SK-N-SH treated with all-trans-retinoic acid at 6 μM for 48 hours (cell line): ENCODE results near the gene ZNF212.

Source experiments
- ATAC-seq: fragments of 200-7000 bp; cut with Tn5 transposase; 3 replicates; pipeline ENCODE4 v1.9.1; 2020; ENCODE audit warnings: mild to moderate bottlenecking, moderate library complexity
- ARNTL ChIP-seq: fragments of 450-650 bp; formaldehyde crosslinking; IDR thresholded peaks from 2 replicates; pipeline ENCODE4 v1.5.0; 2020; ENCODE audit warnings: low read depth, mild to moderate bottlenecking, moderate library complexity, borderline replicate concordance
- BACH2 ChIP-seq: fragments of 250-450 bp; sonication (Bioruptor Pico); IDR thresholded peaks from 2 replicates; pipeline ENCODE4 v1.9.0; 2021; ENCODE audit warnings: mild to moderate bottlenecking, borderline replicate concordance
- CREB5 ChIP-seq: fragments of 250-450 bp; sonication (Bioruptor Pico); IDR thresholded peaks from 2 replicates; pipeline ENCODE4 v1.5.1; 2020; ENCODE audit warnings: low read depth, mild to moderate bottlenecking, moderate library complexity
- CSDC2 ChIP-seq: fragments of 250-450 bp; sonication (Bioruptor Pico); IDR thresholded peaks from 2 replicates; pipeline ENCODE4 v1.5.0; 2020; ENCODE audit warnings: mild to moderate bottlenecking, moderate library complexity
- CSRNP3 ChIP-seq: fragments of 250-450 bp; sonication (Bioruptor Pico); IDR thresholded peaks from 2 replicates; pipeline ENCODE4 v1.5.1; 2021; ENCODE audit warnings: mild to moderate bottlenecking, moderate library complexity
- ESRRG ChIP-seq: fragments of 250-450 bp; sonication (Bioruptor Pico); IDR thresholded peaks from 2 replicates; pipeline ENCODE4 v1.6.1; 2021; ENCODE audit warnings: mild to moderate bottlenecking
- ISL1 ChIP-seq: fragments of 250-450 bp; sonication (Bioruptor Pico); IDR thresholded peaks from 2 replicates; pipeline ENCODE4 v2.1.2; 2022; ENCODE audit warnings: mild to moderate bottlenecking, moderate library complexity
- OSR1 ChIP-seq: fragments of 250-450 bp; sonication (Bioruptor Pico); IDR thresholded peaks from 2 replicates; pipeline ENCODE4 v1.8.0; 2022; ENCODE audit warnings: moderate library complexity, mild to moderate bottlenecking, inconsistent platforms
- PATZ1 ChIP-seq: fragments of 250-450 bp; sonication (Bioruptor Pico); IDR thresholded peaks from 2 replicates; pipeline ENCODE4 v1.8.0; 2020; ENCODE audit warnings: mild to moderate bottlenecking, moderate library complexity, borderline replicate concordance
- PPARA ChIP-seq: fragments of 250-450 bp; sonication (Bioruptor Pico); IDR thresholded peaks from 2 replicates; pipeline ENCODE4 v1.5.0; 2020; ENCODE audit warnings: mild to moderate bottlenecking, borderline replicate concordance
- RARB ChIP-seq: fragments of 250-450 bp; sonication (Bioruptor Pico); IDR thresholded peaks from 2 replicates; pipeline ENCODE4 v1.8.0; 2021; ENCODE audit warnings: mild to moderate bottlenecking, moderate library complexity
- SNAI2 ChIP-seq: fragments of 250-450 bp; sonication (Bioruptor Pico); IDR thresholded peaks from 2 replicates; pipeline ENCODE4 v1.5.0; 2020; ENCODE audit warnings: mild to moderate bottlenecking, moderate library complexity
- TCF4 ChIP-seq: fragments of 250-450 bp; sonication (Bioruptor Pico); IDR thresholded peaks from 2 replicates; pipeline ENCODE4 v1.8.0; 2021; ENCODE audit warnings: mild to moderate bottlenecking, moderate library complexity, borderline replicate concordance
- TOX ChIP-seq: fragments of 250-450 bp; sonication (Bioruptor Pico); IDR thresholded peaks from 2 replicates; pipeline ENCODE4 v1.8.0; 2021; ENCODE audit warnings: mild to moderate bottlenecking, moderate library complexity, borderline replicate concordance
- ZC3H10 ChIP-seq: fragments of 250-450 bp; sonication (Bioruptor Pico); IDR thresholded peaks from 2 replicates; pipeline ENCODE4 v1.5.1; 2021; ENCODE audit warnings: mild to moderate bottlenecking, moderate library complexity
- ZFP3 ChIP-seq: fragments of 250-450 bp; sonication (Bioruptor Pico); IDR thresholded peaks from 2 replicates; pipeline ENCODE4 v1.5.0; 2020; ENCODE audit warnings: mild to moderate bottlenecking, moderate library complexity
- ZFP30 ChIP-seq: fragments of 450-650 bp; formaldehyde crosslinking; IDR thresholded peaks from 2 replicates; pipeline ENCODE4 v1.5.0; 2022; ENCODE audit warnings: mild to moderate bottlenecking, moderate library complexity
- ZNF565 ChIP-seq: fragments of 450-650 bp; formaldehyde crosslinking; conservative IDR thresholded peaks from 2 replicates; pipeline ENCODE4 v1.5.0; 2020; ENCODE audit warnings: low read depth, mild to moderate bottlenecking, moderate library complexity
- ZNF70 ChIP-seq: fragments of 450-650 bp; formaldehyde crosslinking; IDR thresholded peaks from 2 replicates; pipeline ENCODE4 v1.5.0; 2020; ENCODE audit warnings: mild to moderate bottlenecking, moderate library complexity
- ZNF8 ChIP-seq: fragments of 450-650 bp; formaldehyde crosslinking; IDR thresholded peaks from 2 replicates; pipeline ENCODE4 v1.5.0; 2020; ENCODE audit warnings: mild to moderate bottlenecking, moderate library complexity
- TF ChIP-seq, protein P1 (sequence below): fragments of 250-450 bp; sonication (Bioruptor Pico); IDR thresholded peaks from 2 replicates; pipeline ENCODE4 v1.5.0; 2020; ENCODE audit warnings: mild to moderate bottlenecking, moderate library complexity
- TF ChIP-seq, protein P2 (sequence below): fragments of 250-450 bp; sonication (Bioruptor Pico); IDR thresholded peaks from 2 replicates; pipeline ENCODE4 v1.8.0; 2021; ENCODE audit warnings: low read depth, mild to moderate bottlenecking, moderate library complexity, borderline replicate concordance

ZNF212 gene

DNA sequence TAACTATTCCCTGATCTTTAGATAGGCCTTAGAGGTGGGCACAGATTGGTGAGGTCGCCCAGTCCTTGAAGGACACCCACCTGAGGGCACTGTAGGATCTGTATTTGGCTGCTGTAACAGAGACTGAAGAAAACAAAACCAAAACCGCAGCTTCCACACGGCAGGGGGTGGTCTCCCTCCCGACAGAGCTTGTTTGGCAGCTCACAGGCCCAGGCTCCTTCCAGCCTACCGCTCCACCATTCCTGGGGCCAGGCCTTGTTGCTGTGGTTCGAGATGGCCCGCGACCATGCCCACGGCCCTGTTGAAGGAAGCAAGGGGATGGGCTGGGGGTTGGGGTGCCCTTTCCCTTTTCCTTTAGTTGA lies 53.0 kb downstream of the ZNF212 start:
- no peak for ATAC-seq
- TF ChIP-seq ZNF8 (no peak), CSDC2 (CRISPR knock-in tag) (no peak), RARB (CRISPR knock-in tag) (no peak)

DNA sequence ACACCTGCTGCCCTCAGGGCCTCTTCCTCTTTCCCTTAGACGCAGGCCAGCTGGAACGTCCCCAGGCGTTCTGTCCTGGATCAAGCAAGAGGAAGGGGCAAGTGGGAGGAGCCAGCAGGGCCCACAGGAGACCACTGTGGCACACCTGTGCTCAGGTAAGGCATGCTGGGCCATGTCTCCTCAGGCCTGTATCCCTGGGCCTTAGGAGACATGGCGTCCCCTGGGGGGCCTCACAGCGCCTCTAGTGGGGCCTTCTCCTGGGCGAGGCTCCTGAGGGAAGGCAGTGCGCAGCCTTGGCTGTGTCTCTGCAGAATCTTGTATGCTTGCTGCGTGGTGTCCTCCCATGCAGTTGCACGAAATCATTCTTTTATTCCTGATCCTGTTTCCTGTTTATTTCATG lies 53.9 kb downstream of the ZNF212 start:
- no peak for ATAC-seq
- TF ChIP-seq ZFP30 (CRISPR knock-in tag) (no peak), RARB (CRISPR knock-in tag) (no peak), CSDC2 (CRISPR knock-in tag) (no peak), ZNF565 (CRISPR knock-in tag) (no peak), PPARA (CRISPR knock-in tag) (no peak), PATZ1 (CRISPR knock-in tag) (no peak), OSR1 (no peak), ZFP3 (CRISPR knock-in tag) (no peak), ARNTL (CRISPR knock-in tag) (no peak), ZNF70 (CRISPR knock-in tag) (no peak), ZNF8 (no peak), ESRRG (CRISPR knock-in tag) (no peak), CREB5 (CRISPR knock-in tag) (no peak)
- TF ChIP-seq, protein P1, sequence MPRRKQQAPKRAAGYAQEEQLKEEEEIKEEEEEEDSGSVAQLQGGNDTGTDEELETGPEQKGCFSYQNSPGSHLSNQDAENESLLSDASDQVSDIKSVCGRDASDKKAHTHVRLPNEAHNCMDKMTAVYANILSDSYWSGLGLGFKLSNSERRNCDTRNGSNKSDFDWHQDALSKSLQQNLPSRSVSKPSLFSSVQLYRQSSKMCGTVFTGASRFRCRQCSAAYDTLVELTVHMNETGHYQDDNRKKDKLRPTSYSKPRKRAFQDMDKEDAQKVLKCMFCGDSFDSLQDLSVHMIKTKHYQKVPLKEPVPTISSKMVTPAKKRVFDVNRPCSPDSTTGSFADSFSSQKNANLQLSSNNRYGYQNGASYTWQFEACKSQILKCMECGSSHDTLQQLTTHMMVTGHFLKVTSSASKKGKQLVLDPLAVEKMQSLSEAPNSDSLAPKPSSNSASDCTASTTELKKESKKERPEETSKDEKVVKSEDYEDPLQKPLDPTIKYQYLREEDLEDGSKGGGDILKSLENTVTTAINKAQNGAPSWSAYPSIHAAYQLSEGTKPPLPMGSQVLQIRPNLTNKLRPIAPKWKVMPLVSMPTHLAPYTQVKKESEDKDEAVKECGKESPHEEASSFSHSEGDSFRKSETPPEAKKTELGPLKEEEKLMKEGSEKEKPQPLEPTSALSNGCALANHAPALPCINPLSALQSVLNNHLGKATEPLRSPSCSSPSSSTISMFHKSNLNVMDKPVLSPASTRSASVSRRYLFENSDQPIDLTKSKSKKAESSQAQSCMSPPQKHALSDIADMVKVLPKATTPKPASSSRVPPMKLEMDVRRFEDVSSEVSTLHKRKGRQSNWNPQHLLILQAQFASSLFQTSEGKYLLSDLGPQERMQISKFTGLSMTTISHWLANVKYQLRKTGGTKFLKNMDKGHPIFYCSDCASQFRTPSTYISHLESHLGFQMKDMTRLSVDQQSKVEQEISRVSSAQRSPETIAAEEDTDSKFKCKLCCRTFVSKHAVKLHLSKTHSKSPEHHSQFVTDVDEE = no peak

GRCh38 chr7:149293946-149294633 lies 54.6 kb downstream of the ZNF212 start:
- no peak for ATAC-seq
- no peak for TF ChIP-seq ZNF8
- no peak for TF ChIP-seq ZNF70 (CRISPR knock-in tag)
- TF ChIP-seq ESRRG (CRISPR knock-in tag) = no peak
- no peak for TF ChIP-seq TOX (CRISPR knock-in tag)
- TF ChIP-seq ZNF565 (CRISPR knock-in tag) = no peak
- TF ChIP-seq CREB5 (CRISPR knock-in tag) = no peak
- TF ChIP-seq ARNTL (CRISPR knock-in tag) = no peak
- TF ChIP-seq OSR1 = no peak
- TF ChIP-seq ISL1 = no peak

DNA sequence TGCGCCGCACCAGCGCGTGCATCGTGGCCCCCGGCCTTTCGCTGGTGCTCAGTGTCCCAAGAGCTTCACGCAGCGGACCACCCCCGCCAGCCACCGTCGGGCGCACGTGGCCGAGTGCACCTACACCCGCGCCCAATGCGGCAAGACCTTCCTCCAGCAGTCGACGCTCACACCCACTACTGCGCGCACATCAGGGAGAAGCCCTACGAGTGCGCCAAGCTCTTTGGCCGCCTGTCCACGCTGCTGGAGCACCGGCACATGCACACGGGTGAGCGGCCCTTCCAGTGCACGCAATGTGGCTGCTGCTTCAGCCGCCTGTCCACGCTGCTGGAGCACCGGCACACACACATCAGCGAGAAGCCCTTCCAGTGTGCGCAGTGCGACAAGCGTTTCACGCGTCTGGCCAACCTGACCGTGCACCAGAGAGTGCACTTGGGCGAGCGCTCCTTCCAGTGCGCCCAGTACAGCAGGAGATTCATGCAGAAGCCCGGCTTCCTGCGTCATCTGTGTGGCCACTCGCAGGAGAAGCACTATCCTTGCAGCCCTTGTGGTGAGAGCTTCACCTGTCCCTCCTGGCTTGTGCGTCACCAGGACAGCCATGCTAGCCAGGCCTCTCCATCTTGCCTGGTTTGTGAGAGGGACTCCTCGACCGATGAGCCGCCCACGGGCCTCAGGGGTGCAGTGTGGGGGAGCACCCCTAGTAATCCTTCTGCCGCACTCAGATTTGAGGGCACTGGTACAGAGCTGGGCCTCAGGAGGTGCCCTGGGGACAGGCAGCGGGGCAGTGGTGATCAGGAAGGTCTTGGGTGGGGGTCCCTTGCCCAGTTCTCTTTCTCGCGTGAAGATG lies 55.4 kb downstream of the ZNF212 start:
- no peak for ATAC-seq
- TF ChIP-seq ISL1 (no peak), ZNF565 (CRISPR knock-in tag) (no peak), ARNTL (CRISPR knock-in tag) (no peak), SNAI2 (CRISPR knock-in tag) (no peak), ZC3H10 (no peak), ESRRG (CRISPR knock-in tag) (no peak), CSRNP3 (CRISPR knock-in tag) (no peak), TCF4 (CRISPR knock-in tag) (no peak), BACH2 (CRISPR knock-in tag) (no peak), CREB5 (CRISPR knock-in tag) (no peak), ZFP3 (CRISPR knock-in tag) (no peak), TOX (CRISPR knock-in tag) (no peak), RARB (CRISPR knock-in tag) (no peak)
- TF ChIP-seq, protein P2, sequence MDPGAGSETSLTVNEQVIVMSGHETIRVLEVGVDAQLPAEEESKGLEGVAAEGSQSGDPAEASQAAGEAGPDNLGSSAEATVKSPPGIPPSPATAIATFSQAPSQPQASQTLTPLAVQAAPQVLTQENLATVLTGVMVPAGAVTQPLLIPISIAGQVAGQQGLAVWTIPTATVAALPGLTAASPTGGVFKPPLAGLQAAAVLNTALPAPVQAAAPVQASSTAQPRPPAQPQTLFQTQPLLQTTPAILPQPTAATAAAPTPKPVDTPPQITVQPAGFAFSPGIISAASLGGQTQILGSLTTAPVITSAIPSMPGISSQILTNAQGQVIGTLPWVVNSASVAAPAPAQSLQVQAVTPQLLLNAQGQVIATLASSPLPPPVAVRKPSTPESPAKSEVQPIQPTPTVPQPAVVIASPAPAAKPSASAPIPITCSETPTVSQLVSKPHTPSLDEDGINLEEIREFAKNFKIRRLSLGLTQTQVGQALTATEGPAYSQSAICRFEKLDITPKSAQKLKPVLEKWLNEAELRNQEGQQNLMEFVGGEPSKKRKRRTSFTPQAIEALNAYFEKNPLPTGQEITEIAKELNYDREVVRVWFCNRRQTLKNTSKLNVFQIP (CRISPR knock-in tag) = no peak
